Bronchial epithelial cell (primary cell): ENCODE measurements around the gene FAM13A. TPM values are rescaled to one million over a fixed set of nuclear protein-coding genes. Genes with fewer than 3 reads are reported as not detected.

Source experiments
- DNase-seq: peaks from one replicate; pipeline ENCODE4 v3.0.0-alpha.2; 2010; ENCODE audit warnings: low read depth
- FAIRE-seq: peaks from 2 replicates; lab custom pipeline; 2011; peaks lifted over from hg19 to GRCh38; lab: Jason Lieb, UNC
- H3K27me3 ChIP-seq: 2 replicates; pipeline ENCODE4 v1.5.1; 2011; ENCODE audit warnings: low read length; ENCODE audit not compliant: control insufficient read depth, insufficient read depth
- H3K36me3 ChIP-seq: 2 replicates; pipeline ENCODE4 v1.5.1; 2011; ENCODE audit warnings: low read length; ENCODE audit not compliant: control insufficient read depth, insufficient read depth
- H3K4me3 ChIP-seq: 2 replicates; pipeline ENCODE4 v1.5.1; 2011; ENCODE audit warnings: mild to moderate bottlenecking, low read depth, low read length, control low read depth
- CTCF ChIP-seq: IDR thresholded peaks from 2 replicates; pipeline ENCODE4 v1.5.1; 2011; ENCODE audit warnings: mild to moderate bottlenecking, moderate library complexity, low read length, control low read depth, inconsistent platforms; ENCODE audit not compliant: insufficient read depth, severe bottlenecking
- total RNA-seq: library from RNA; depleted of rRNA; stranded (reverse); fragments of >200 nt; gene quantifications from 2 replicates; pipeline ENCODE4 v1.2.1, GENCODE V29; 2014

FAM13A gene
- total RNA-seq, 1 donor from 2014 or later: 5.8 TPM

DNA sequence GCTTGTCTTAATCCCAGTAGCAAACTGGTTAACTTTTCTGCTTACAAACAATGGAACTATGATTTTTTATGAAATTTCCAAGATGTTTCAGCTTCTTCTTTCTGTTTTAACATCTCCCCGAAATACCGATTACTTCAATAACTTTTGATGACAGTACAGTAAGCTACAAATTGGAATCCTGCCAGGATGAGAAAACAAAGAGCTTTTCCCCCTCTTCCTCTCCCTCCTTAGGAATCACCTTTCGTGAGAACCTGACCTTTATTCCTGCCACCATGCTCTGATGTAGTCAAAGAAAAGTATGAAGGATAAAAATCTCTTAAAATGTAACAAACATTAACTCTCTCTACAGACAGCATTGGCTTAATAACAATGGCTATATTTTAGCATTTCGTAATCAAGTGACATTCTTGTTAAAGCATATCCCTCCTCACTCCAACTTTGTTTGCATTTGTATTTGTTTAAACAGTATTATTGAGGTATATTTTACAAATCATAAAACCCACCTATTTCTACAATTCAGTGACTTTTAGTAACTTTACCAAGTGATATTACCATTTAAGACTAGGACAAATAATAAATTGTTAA lies 210.7 kb downstream of the FAM13A start:
- no peaks in the 10 kb centered on the region for H3K27me3 ChIP-seq
- no peak for TF ChIP-seq CTCF
- H3K4me3 ChIP-seq: no peak overlapping the region
- DNase-seq (peak; percentile 59), FAIRE-seq (no peak)
- H3K36me3 ChIP-seq: no peaks in the 10 kb centered on the region

- DNase-seq (peak; percentile 64), FAIRE-seq (no peak)
- no peaks in the 10 kb centered on the region for H3K36me3 ChIP-seq
- no peak for TF ChIP-seq CTCF
- H3K27me3 ChIP-seq: no peaks in the 10 kb centered on the region
- H3K4me3 ChIP-seq: no peak overlapping the region
Measured at GRCh38 chr4:88843067-88843685, 213.8 kb downstream of the FAM13A start.

- TF ChIP-seq CTCF: no peak
- DNase-seq (no peak), FAIRE-seq (no peak)
- Histone ChIP-seq H3K36me3 (no peaks in the 10 kb centered on the region), H3K4me3 (no peak overlapping the region), H3K27me3 (no peaks in the 10 kb centered on the region)
Measured at GRCh38 chr4:88841635-88842034, 215.3 kb downstream of the FAM13A start.

DNA sequence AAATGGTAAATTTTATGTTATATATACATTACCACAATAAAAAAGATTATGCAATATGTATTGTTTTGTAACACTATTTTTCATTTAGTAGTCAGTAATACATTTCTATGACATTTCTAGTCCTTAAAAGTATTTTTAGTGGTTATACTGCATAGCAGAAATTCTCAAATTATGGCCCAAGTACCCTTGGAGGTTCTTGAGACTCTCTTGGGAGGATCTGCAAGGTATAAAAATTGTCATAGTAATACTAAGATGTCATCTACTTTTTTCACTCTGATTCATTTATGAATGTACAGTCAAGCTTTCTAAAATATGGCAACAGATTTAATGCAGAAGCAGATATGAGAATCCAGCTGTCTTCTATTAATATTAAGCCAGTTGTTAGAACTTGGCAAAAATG lies 220.8 kb downstream of the FAM13A start:
- no peak overlapping the region for H3K4me3 ChIP-seq
- DNase-seq (no peak), FAIRE-seq (no peak)
- no peaks in the 10 kb centered on the region for H3K27me3 ChIP-seq
- TF ChIP-seq CTCF: no peak
- no peaks in the 10 kb centered on the region for H3K36me3 ChIP-seq

- TF ChIP-seq CTCF: no peak
- DNase-seq: no peak
- FAIRE-seq: no peak
- H3K27me3 ChIP-seq: no peaks in the 10 kb centered on the region
- H3K36me3 ChIP-seq: no peaks in the 10 kb centered on the region
- H3K4me3 ChIP-seq: no peak overlapping the region
Measured at GRCh38 chr4:88831031-88831430, 226.0 kb downstream of the FAM13A start.

GRCh38 chr4:88830598-88830997 lies 226.4 kb downstream of the FAM13A start:
- DNase-seq (no peak), FAIRE-seq (no peak)
- no peak for TF ChIP-seq CTCF
- no peak overlapping the region for H3K4me3 ChIP-seq
- no peaks in the 10 kb centered on the region for H3K27me3 ChIP-seq
- H3K36me3 ChIP-seq: no peaks in the 10 kb centered on the region
